SK-N-SH (cell line): ENCODE results near the gene ATPAF2. TPM values are rescaled to one million over a fixed set of nuclear protein-coding genes. Genes with fewer than 3 reads are reported as not detected.
A peak's percentile ranks its signal among the peaks of the same experiment; 100 is the strongest.

Experiments used
- CTCF ChIA-PET: fragments of 300-600, 350-600 bp; formaldehyde crosslinking; extraction: SDS; loops from one replicate; lab custom pipeline; 2021; lab: Yijun Ruan, JAX
- POLR2A ChIA-PET: fragments of 350-600 bp; sonication (Branson Sonifier 250); formaldehyde crosslinking; extraction: SDS; loops from one replicate; lab custom pipeline; 2020; ENCODE audit warnings: antibody characterized with exemption, inconsistent platforms; lab: Yijun Ruan, JAX
- DNase-seq: peaks from one replicate; pipeline ENCODE4 v3.0.0; 2012
- H2AFZ ChIP-seq: fragments of 200-600 bp; sonication (generic); 2 replicates; pipeline ENCODE4 v1.8.1; 2016; ENCODE audit warnings: antibody characterized with exemption, mild to moderate bottlenecking, low read depth
- H3F3A ChIP-seq: fragments of 200-600 bp; sonication (generic); replicated peaks from 2 replicates; pipeline ENCODE3; 2016; ENCODE audit warnings: antibody characterized with exemption, mild to moderate bottlenecking; ENCODE audit not compliant: insufficient read depth
- H3K27ac ChIP-seq, 2 experiments: fragments of 200-500 bp in 1 of 2; fragments of 200-600 bp in 1 of 2; sonication (Bioruptor generic) in 1 of 2; sonication (generic), shearing (Covaris generic) in 1 of 2; 2 replicates each; pipeline versions ENCODE4 v1.5.1 to v1.6.1; 2014 to 2016; ENCODE audit warnings: low read depth in 2 of 2, inconsistent platforms in 1 of 2, low read length in 1 of 2, mild to moderate bottlenecking in 1 of 2, mixed read lengths in 1 of 2
- H3K27me3 ChIP-seq: fragments of 200-600 bp; sonication (generic), shearing (Covaris generic); 2 replicates; pipeline ENCODE4 v1.6.1; 2016; ENCODE audit warnings: mixed run types; ENCODE audit not compliant: insufficient read depth
- H3K36me3 ChIP-seq, 2 experiments: fragments of 200-500 bp in 1 of 2; fragments of 200-600 bp in 1 of 2; sonication (Bioruptor generic) in 1 of 2; sonication (generic) in 1 of 2; replicated peaks in 1 of 2; 2 replicates each; pipeline versions ENCODE3 to v1.5.1; 2014 to 2016; ENCODE audit warnings: low read length in 1 of 2, mild to moderate bottlenecking in 1 of 2; ENCODE audit not compliant: insufficient read depth in 2 of 2, control insufficient read depth in 1 of 2
- H3K4me1 ChIP-seq, 2 experiments: fragments of 200-500 bp in 1 of 2; fragments of 200-600 bp in 1 of 2; sonication (Bioruptor generic) in 1 of 2; sonication (generic), shearing (Covaris generic) in 1 of 2; 2 replicates each; pipeline versions ENCODE4 v1.5.1 to v1.6.1; 2014 to 2016; ENCODE audit warnings: low read depth in 1 of 2, low read length in 1 of 2, mixed run types in 1 of 2; ENCODE audit not compliant: insufficient read depth in 2 of 2, control insufficient read depth in 1 of 2
- H3K4me2 ChIP-seq: fragments of 200-600 bp; sonication (generic), shearing (Covaris generic); 2 replicates; pipeline ENCODE4 v1.6.1; 2017; ENCODE audit warnings: mixed run types
- H3K4me3 ChIP-seq, 2 experiments: fragments of 200-500 bp in 1 of 2; fragments of 200-600 bp in 1 of 2; sonication (Bioruptor generic) in 1 of 2; sonication (generic), shearing (Covaris generic) in 1 of 2; 2 replicates each; pipeline versions ENCODE4 v1.5.1 to v1.8.1; 2014 to 2016; ENCODE audit warnings: low read depth in 2 of 2, inconsistent platforms in 1 of 2, low read length in 1 of 2, mild to moderate bottlenecking in 1 of 2, mixed read lengths in 1 of 2, moderate library complexity in 1 of 2
- H3K79me2 ChIP-seq: fragments of 200-600 bp; sonication (generic); 2 replicates; pipeline ENCODE4 v1.8.1; 2017; ENCODE audit warnings: mild to moderate bottlenecking; ENCODE audit not compliant: insufficient read depth
- H3K9ac ChIP-seq: fragments of 200-600 bp; sonication (generic); 2 replicates; pipeline ENCODE4 v1.6.1; 2017; ENCODE audit warnings: mixed run types
- H3K9me2 ChIP-seq: fragments of 200-600 bp; sonication (generic); 2 replicates; pipeline ENCODE4 v1.6.1; 2017; ENCODE audit warnings: mixed run types
- H3K9me3 ChIP-seq: fragments of 200-600 bp; sonication (generic); 2 replicates; pipeline ENCODE4 v1.6.1; 2017; ENCODE audit warnings: mixed run types, mild to moderate bottlenecking, moderate library complexity
- H4K20me1 ChIP-seq: fragments of 200-600 bp; sonication (generic); 2 replicates; pipeline ENCODE4 v1.6.1; 2017; ENCODE audit warnings: mild to moderate bottlenecking, mixed run types; ENCODE audit not compliant: insufficient read depth
- ELF1 ChIP-seq: IDR thresholded peaks from 2 replicates; pipeline ENCODE4 v1.4.0; 2012
- EP300 ChIP-seq, 2 experiments: IDR thresholded peaks; 2 replicates each; pipeline versions ENCODE4 v1.4.0 to v1.6.1; 2012; ENCODE audit warnings: borderline replicate concordance in 1 of 2, low read depth in 1 of 2, low read length in 1 of 2
- EZH2phosphoT487 ChIP-seq: fragments of 200-600 bp; sonication (generic); IDR thresholded peaks from 2 replicates; pipeline ENCODE4 v1.6.1; 2017; ENCODE audit warnings: low read depth, mixed run types, mild to moderate bottlenecking, antibody characterized with exemption, moderate library complexity, borderline replicate concordance
- FOSL2 ChIP-seq: IDR thresholded peaks from 2 replicates; pipeline ENCODE4 v1.4.0; 2012; ENCODE audit warnings: low read depth, mild to moderate bottlenecking, moderate library complexity, borderline replicate concordance
- FOXJ3 ChIP-seq: sonication (generic); formaldehyde crosslinking; IDR thresholded peaks from 2 replicates; pipeline ENCODE4 v1.5.1; 2020; ENCODE audit warnings: mild to moderate bottlenecking, missing genetic modification reagents
- FOXM1 ChIP-seq: IDR thresholded peaks from 2 replicates; pipeline ENCODE4 v1.4.0; 2012; ENCODE audit warnings: low read depth, mild to moderate bottlenecking
- GABPA ChIP-seq: IDR thresholded peaks from 2 replicates; pipeline ENCODE4 v1.4.0; 2012; ENCODE audit warnings: low read depth, mild to moderate bottlenecking
- MEF2A ChIP-seq: IDR thresholded peaks from 2 replicates; pipeline ENCODE4 v1.4.0; 2012; ENCODE audit warnings: low read depth, borderline replicate concordance
- MXI1 ChIP-seq: IDR thresholded peaks from 2 replicates; pipeline ENCODE4 v1.6.1; 2012; ENCODE audit warnings: mild to moderate bottlenecking, low read depth, low read length, improper control_type of control experiment
- NFIC ChIP-seq: IDR thresholded peaks from 2 replicates; pipeline ENCODE4 v1.4.0; 2012; ENCODE audit warnings: borderline replicate concordance
- NRF1 ChIP-seq: IDR thresholded peaks from 2 replicates; pipeline ENCODE4 v1.6.1; 2012; ENCODE audit warnings: low read depth, mild to moderate bottlenecking, low read length
- RXRA ChIP-seq: IDR thresholded peaks from 2 replicates; pipeline ENCODE4 v1.4.0; 2012; ENCODE audit warnings: low read depth, mild to moderate bottlenecking, borderline replicate concordance
- SIN3A ChIP-seq: IDR thresholded peaks from 2 replicates; pipeline ENCODE4 v1.6.1; 2012; ENCODE audit warnings: low read depth, mild to moderate bottlenecking, low read length, moderate library complexity, borderline replicate concordance
- SMC3 ChIP-seq: IDR thresholded peaks from 2 replicates; pipeline ENCODE4 v1.6.1; 2012; ENCODE audit warnings: low read depth, low read length, improper control_type of control experiment
- TAF1 ChIP-seq: IDR thresholded peaks from 2 replicates; pipeline ENCODE4 v1.6.1; 2012; ENCODE audit warnings: low read depth, mild to moderate bottlenecking, low read length, moderate library complexity, borderline replicate concordance
- TCF12 ChIP-seq: IDR thresholded peaks from 2 replicates; pipeline ENCODE4 v1.4.0; 2012
- TEAD4 ChIP-seq: IDR thresholded peaks from 2 replicates; pipeline ENCODE4 v1.4.0; 2012; ENCODE audit warnings: mild to moderate bottlenecking, borderline replicate concordance; ENCODE audit not compliant: insufficient read depth
- WGBS: methylation state at CpG from one replicate; pipeline ENCODE4 v1.1.6; 2017; ENCODE audit warnings: low lambda C conversion rate; 5-methylcytosine and 5-hydroxymethylcytosine counted together
- polyA plus RNA-seq, 3 experiments: library from polyadenylated mRNA; depleted of rRNA; stranded (reverse); fragments of >200 nt; gene quantifications; 2 replicates each; pipeline ENCODE4 v1.2.3, GENCODE V29; 2012
- TF ChIP-seq, protein P1 (sequence below): fragments of 200-600 bp; sonication (generic); IDR thresholded peaks from 2 replicates; pipeline ENCODE4 v1.6.1; 2017; ENCODE audit warnings: antibody characterized with exemption, mild to moderate bottlenecking, moderate library complexity
- TF ChIP-seq, protein P2 (sequence below): IDR thresholded peaks from 2 replicates; pipeline ENCODE4 v1.4.0; 2012; ENCODE audit warnings: low read depth, borderline replicate concordance
- TF ChIP-seq, protein P3 (sequence below): fragments of 150-350 bp; IDR thresholded peaks from 2 replicates; pipeline ENCODE4 v1.6.1; 2017; ENCODE audit warnings: antibody characterized with exemption, low read length, low read depth, borderline replicate concordance
- TF ChIP-seq, protein P4 (sequence below): IDR thresholded peaks from 2 replicates; pipeline ENCODE4 v1.4.0; 2012; ENCODE audit warnings: low read depth, borderline replicate concordance
- TF ChIP-seq, protein P5 (sequence below): IDR thresholded peaks from 2 replicates; pipeline ENCODE4; 2012
- TF ChIP-seq, protein P6 (sequence below): IDR thresholded peaks from 2 replicates; pipeline ENCODE4 v1.4.0; 2012; ENCODE audit warnings: low read depth

The ATPAF2 gene
- polyA plus RNA-seq, 1 of the 3 experiments (the other 2 are of a cell fraction), result 20.8 TPM

DNA sequence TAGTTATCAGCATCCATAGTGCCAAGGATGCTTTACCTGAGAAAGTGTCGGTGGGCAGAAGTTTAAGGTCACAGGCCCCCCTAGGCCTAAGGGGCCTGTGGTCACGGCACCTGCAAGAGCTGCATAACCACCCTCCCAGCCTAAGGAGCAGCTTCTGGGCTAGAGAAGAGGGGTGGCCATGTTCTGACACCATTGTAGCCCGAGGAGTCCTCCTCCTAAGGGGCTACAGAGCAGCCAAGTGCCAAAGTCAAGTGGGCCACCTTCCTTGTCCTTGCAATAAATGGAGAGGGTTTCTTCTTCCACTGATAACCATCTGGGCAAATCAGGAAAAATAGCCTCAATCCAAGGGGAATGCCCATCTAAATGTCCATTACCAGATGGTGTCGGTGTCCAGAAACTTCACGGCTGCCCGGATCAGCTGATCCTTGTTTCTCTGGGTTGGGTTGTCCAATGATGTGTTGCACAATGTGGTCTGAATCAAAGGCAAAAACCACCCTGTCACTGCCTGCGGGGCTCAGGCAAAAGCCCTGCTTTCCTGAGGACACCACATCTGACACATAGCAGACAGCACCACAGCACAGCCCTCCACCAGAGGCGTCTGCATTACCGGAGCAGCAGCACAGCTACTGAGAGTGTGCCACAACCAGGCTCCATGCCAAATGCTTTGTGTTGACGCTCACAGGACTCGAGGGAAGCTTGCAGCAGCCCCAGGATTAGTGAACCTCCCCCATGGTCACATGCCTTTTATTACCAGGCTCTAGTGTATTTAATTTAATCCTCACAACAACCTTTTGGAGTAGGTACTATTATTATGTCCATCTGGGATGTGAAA lies 12.8 kb downstream of the ATPAF2 start:
- no peaks in the 10 kb centered on the region for H3K9me2 ChIP-seq
- POLR2A ChIA-PET, result interaction anchor here (0.9 to 2.1 kb wide), 3 partner anchors 17 to 135 kb away, joined by 3 to 8 read pairs (median 3); partner anchors contain the start of genes DRC3 and TOM1L2
- H3K4me3 ChIP-seq, result no peak overlapping the region
- H3K36me3 ChIP-seq, result peaks cover 0 to 6% of the 10 kb centered on the region in 2 experiments
- H3K79me2 ChIP-seq, result no peaks in the 10 kb centered on the region; the same call in 1 of the 2 replicates
- peaks cover 9 to 41% of the 10 kb centered on the region in 2 experiments; a peak in 3 of 4 replicates for H3K4me1 ChIP-seq
- no peaks in the 10 kb centered on the region for H3K27me3 ChIP-seq
- peaks cover 4% of the 10 kb centered on the region for H3F3A ChIP-seq
- H3K27ac ChIP-seq, result peak overlapping the region in 1 of 2 experiments; percentile 88; a peak in 2 of 4 replicates
- H4K20me1 ChIP-seq, result no peaks in the 10 kb centered on the region
- WGBS, result 69% methylated on average over 7 of the region's 11 CpGs
- H2AFZ ChIP-seq, result no peak overlapping the region
- H3K9me3 ChIP-seq, result no peaks in the 10 kb centered on the region
- CTCF ChIA-PET, result interaction anchor here (1.0 to 7.3 kb wide), 6 partner anchors 10 to 278 kb away, joined by 3 to 40 read pairs (median 4); partner anchors contain the start of genes DRC3 and TOM1L2
- no peak overlapping the region for H3K4me2 ChIP-seq
- DNase-seq, result peak; percentile 68
- H3K9ac ChIP-seq, result no peak overlapping the region
- TF ChIP-seq NRF1 (no peak), SIN3A (no peak), FOSL2 (no peak), ELF1 (no peak), SMC3 (peak; percentile 12; the same call in 1 of the 2 replicates), RXRA (no peak), GABPA (no peak), TAF1 (no peak), MEF2A (no peak), FOXJ3 (CRISPR knock-in tag) (peak; percentile 81), MXI1 (peak; percentile 70), FOXM1 (no peak), NFIC (peak; percentile 24; the same call in 1 of the 2 replicates), TEAD4 (no peak), EP300 (IDR thresholded peaks at IDR 0.05; ENCODE audit: borderline replicate concordance in 1 of 2, low read depth in 1 of 2, low read length in 1 of 2) (peak in 1 of 2 experiments; percentile 69; a peak in 2 of 4 replicates), TCF12 (peak; percentile 29; the same call in 1 of the 2 replicates), EZH2phosphoT487 (no peak)
- TF ChIP-seq, protein P1, sequence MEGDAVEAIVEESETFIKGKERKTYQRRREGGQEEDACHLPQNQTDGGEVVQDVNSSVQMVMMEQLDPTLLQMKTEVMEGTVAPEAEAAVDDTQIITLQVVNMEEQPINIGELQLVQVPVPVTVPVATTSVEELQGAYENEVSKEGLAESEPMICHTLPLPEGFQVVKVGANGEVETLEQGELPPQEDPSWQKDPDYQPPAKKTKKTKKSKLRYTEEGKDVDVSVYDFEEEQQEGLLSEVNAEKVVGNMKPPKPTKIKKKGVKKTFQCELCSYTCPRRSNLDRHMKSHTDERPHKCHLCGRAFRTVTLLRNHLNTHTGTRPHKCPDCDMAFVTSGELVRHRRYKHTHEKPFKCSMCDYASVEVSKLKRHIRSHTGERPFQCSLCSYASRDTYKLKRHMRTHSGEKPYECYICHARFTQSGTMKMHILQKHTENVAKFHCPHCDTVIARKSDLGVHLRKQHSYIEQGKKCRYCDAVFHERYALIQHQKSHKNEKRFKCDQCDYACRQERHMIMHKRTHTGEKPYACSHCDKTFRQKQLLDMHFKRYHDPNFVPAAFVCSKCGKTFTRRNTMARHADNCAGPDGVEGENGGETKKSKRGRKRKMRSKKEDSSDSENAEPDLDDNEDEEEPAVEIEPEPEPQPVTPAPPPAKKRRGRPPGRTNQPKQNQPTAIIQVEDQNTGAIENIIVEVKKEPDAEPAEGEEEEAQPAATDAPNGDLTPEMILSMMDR, result no peak
- TF ChIP-seq, protein P2, sequence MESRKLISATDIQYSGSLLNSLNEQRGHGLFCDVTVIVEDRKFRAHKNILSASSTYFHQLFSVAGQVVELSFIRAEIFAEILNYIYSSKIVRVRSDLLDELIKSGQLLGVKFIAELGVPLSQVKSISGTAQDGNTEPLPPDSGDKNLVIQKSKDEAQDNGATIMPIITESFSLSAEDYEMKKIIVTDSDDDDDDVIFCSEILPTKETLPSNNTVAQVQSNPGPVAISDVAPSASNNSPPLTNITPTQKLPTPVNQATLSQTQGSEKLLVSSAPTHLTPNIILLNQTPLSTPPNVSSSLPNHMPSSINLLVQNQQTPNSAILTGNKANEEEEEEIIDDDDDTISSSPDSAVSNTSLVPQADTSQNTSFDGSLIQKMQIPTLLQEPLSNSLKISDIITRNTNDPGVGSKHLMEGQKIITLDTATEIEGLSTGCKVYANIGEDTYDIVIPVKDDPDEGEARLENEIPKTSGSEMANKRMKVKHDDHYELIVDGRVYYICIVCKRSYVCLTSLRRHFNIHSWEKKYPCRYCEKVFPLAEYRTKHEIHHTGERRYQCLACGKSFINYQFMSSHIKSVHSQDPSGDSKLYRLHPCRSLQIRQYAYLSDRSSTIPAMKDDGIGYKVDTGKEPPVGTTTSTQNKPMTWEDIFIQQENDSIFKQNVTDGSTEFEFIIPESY, result no peak
- TF ChIP-seq, protein P3, sequence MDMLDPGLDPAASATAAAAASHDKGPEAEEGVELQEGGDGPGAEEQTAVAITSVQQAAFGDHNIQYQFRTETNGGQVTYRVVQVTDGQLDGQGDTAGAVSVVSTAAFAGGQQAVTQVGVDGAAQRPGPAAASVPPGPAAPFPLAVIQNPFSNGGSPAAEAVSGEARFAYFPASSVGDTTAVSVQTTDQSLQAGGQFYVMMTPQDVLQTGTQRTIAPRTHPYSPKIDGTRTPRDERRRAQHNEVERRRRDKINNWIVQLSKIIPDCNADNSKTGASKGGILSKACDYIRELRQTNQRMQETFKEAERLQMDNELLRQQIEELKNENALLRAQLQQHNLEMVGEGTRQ, result no peak
- TF ChIP-seq, protein P4, sequence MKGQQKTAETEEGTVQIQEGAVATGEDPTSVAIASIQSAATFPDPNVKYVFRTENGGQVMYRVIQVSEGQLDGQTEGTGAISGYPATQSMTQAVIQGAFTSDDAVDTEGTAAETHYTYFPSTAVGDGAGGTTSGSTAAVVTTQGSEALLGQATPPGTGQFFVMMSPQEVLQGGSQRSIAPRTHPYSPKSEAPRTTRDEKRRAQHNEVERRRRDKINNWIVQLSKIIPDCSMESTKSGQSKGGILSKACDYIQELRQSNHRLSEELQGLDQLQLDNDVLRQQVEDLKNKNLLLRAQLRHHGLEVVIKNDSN, result no peak
- TF ChIP-seq, protein P5, sequence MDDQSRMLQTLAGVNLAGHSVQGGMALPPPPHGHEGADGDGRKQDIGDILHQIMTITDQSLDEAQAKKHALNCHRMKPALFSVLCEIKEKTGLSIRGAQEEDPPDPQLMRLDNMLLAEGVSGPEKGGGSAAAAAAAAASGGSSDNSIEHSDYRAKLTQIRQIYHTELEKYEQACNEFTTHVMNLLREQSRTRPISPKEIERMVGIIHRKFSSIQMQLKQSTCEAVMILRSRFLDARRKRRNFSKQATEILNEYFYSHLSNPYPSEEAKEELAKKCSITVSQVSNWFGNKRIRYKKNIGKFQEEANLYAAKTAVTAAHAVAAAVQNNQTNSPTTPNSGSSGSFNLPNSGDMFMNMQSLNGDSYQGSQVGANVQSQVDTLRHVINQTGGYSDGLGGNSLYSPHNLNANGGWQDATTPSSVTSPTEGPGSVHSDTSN, result no peak
- TF ChIP-seq, protein P6, sequence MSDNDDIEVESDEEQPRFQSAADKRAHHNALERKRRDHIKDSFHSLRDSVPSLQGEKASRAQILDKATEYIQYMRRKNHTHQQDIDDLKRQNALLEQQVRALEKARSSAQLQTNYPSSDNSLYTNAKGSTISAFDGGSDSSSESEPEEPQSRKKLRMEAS, result no peak
